ENCODE data around the gene NDUFA11.

Gene NDUFA11

DNA sequence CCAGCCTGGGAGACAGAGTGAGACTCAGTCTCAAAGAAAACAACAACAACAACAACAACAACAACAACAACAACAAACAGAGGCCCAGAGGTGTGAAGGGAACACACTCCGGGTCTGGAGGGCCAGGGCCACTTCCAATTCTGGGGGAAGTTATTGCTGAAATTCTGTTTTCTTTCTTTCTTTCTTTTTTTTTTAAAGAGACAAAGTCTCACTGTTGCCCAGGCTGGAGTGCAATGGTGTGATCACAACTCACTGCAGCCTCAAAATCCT, 7.0 kb upstream of the NDUFA11 start:
- Histone ChIP-seq H3K4me1 (ENCODE audit: control insufficient read depth in 2 of 2, insufficient read depth in 2 of 2, low read length in 2 of 2) (peaks cover 15 to 22% of the 10 kb centered on the region in 2 donors), H3K9me3 (ENCODE audit: control insufficient read depth in 2 of 2, low read length in 2 of 2) (no peaks in the 10 kb centered on the region), H3K27ac (ENCODE audit: low read depth in 2 of 2, low read length in 2 of 2) (no peak overlapping the region), H3K9ac (ENCODE audit: low read depth in 1 of 2, low read length in 2 of 2) (no peak overlapping the region), H3K27me3 (ENCODE audit: control insufficient read depth in 2 of 2, insufficient read depth in 2 of 2, low read length in 2 of 2) (no peaks in the 10 kb centered on the region), H3K4me3 (ENCODE audit: low read length in 2 of 2) (no peak overlapping the region), H3K36me3 (ENCODE audit: control insufficient read depth in 2 of 2, insufficient read depth in 2 of 2, low read length in 2 of 2) (peaks cover 0 to 2% of the 10 kb centered on the region in 2 donors)

DNA sequence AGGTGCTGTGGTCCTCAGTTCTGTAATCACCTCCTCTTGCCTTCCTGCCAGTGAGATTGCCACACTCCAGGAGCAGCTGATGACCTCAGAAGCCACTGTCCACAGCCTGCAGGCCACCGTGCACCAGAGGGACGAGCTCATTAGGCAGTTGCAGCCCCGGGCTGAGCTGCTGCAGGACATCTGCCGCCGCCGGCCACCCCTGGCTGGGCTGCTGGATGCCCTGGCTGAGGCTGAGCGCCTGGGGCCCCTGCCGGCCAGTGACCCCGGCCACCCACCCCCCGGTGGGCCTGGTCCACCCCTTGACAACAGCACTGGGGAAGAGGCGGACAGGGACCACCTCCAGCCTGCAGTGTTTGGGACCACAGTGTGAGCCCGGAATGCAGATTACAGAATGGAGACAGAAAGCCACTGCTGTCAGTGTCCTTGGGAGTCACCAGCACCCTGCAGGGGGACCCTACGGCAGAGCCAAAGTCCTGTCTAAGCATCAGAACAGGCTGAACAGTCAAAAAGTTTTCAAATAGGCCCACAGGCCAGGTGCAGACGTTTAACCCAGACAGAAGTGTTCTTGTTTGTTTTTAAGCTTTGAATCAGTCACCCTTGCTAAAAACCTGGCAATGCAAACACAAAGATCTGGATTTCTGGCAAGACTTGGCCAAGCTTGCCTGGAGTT, 5.3 kb upstream of the NDUFA11 start:
- Histone ChIP-seq H3K4me1 (ENCODE audit: control insufficient read depth in 2 of 2, insufficient read depth in 2 of 2, low read length in 2 of 2) (peaks cover 3 to 8% of the 10 kb centered on the region in 2 donors), H3K36me3 (ENCODE audit: control insufficient read depth in 2 of 2, insufficient read depth in 2 of 2, low read length in 2 of 2) (peaks cover 0 to 2% of the 10 kb centered on the region in 2 donors), H3K9ac (ENCODE audit: low read depth in 1 of 2, low read length in 2 of 2) (no peak overlapping the region), H3K27me3 (ENCODE audit: control insufficient read depth in 2 of 2, insufficient read depth in 2 of 2, low read length in 2 of 2) (no peaks in the 10 kb centered on the region), H3K4me3 (ENCODE audit: low read length in 2 of 2) (no peak overlapping the region), H3K9me3 (ENCODE audit: control insufficient read depth in 2 of 2, low read length in 2 of 2) (no peaks in the 10 kb centered on the region), H3K27ac (ENCODE audit: low read depth in 2 of 2, low read length in 2 of 2) (no peak overlapping the region)

DNA sequence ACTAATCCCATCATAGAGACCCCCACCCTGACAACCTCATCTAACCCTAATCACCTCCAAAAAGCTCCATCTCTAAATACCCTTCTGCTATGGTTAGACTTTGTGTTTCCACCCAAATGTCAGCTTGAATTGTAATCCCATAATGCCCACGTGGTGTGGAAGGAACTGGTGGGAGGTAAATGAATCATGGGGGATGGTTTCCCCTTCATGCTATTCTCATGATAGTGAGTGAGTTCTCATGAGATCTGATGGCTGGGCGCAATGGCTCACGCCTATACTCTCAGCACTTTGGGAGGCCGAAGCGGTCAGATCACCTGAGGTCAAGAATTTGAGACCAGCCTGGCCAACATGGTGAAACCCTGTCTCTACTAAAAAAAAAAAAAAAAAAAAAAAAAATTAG, 3.7 kb upstream of the NDUFA11 start:
- peaks cover 0 to 2% of the 10 kb centered on the region in 2 donors for H3K36me3 ChIP-seq (ENCODE audit: control insufficient read depth in 2 of 2, insufficient read depth in 2 of 2, low read length in 2 of 2)
- H3K9me3 ChIP-seq (ENCODE audit: control insufficient read depth in 2 of 2, low read length in 2 of 2), result no peaks in the 10 kb centered on the region
- H3K4me1 ChIP-seq (ENCODE audit: control insufficient read depth in 2 of 2, insufficient read depth in 2 of 2, low read length in 2 of 2), result peaks cover 13 to 17% of the 10 kb centered on the region in 2 donors
- H3K27me3 ChIP-seq (ENCODE audit: control insufficient read depth in 2 of 2, insufficient read depth in 2 of 2, low read length in 2 of 2), result no peaks in the 10 kb centered on the region
- no peak overlapping the region for H3K27ac ChIP-seq (ENCODE audit: low read depth in 2 of 2, low read length in 2 of 2)
- H3K4me3 ChIP-seq (ENCODE audit: low read length in 2 of 2), result no peak overlapping the region
- no peak overlapping the region for H3K9ac ChIP-seq (ENCODE audit: low read depth in 1 of 2, low read length in 2 of 2)

DNA sequence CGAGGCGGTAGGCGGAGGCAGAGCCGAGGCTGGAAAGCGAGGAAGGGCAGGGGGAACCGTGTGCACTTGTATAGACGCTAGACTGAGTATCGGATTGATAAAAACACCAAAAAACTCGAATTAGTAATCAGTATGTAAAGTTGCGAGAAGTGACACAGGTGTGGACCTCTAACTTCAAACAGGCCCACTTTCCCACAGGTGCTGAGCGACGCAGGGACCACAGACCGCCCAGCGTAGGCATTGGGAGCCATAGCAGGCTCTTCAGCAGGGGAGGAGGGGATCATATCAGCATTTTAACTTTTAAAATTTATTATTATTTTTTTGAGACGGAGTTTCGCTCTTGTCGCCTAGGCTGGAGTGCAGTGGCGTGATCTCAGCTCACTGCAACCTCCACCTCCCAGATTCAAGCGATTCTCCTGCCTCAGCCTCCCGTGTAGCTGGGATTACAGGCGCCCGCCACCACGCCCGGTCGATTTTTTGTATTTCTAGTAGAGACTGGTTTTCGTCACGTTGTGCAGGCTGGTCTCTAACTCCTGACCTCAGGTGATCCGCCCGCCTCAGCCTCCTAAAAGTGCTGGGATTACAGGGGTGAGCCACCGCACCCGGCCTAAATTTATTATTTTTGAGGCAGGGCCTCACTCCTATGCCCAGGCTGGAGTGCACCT, 1.7 kb upstream of the NDUFA11 start:
- Histone ChIP-seq H3K9ac (ENCODE audit: low read depth in 1 of 2, low read length in 2 of 2) (peak overlapping the region; percentile 80 to 92), H3K36me3 (ENCODE audit: control insufficient read depth in 2 of 2, insufficient read depth in 2 of 2, low read length in 2 of 2) (peaks cover 0 to 7% of the 10 kb centered on the region in 2 donors), H3K4me3 (ENCODE audit: low read length in 2 of 2) (peak overlapping the region; percentile 80 to 93), H3K9me3 (ENCODE audit: control insufficient read depth in 2 of 2, low read length in 2 of 2) (no peaks in the 10 kb centered on the region), H3K4me1 (ENCODE audit: control insufficient read depth in 2 of 2, insufficient read depth in 2 of 2, low read length in 2 of 2) (peaks cover 13 to 17% of the 10 kb centered on the region in 2 donors), H3K27ac (ENCODE audit: low read depth in 2 of 2, low read length in 2 of 2) (peak overlapping the region; percentile 48 to 98), H3K27me3 (ENCODE audit: control insufficient read depth in 2 of 2, insufficient read depth in 2 of 2, low read length in 2 of 2) (no peaks in the 10 kb centered on the region)

DNA sequence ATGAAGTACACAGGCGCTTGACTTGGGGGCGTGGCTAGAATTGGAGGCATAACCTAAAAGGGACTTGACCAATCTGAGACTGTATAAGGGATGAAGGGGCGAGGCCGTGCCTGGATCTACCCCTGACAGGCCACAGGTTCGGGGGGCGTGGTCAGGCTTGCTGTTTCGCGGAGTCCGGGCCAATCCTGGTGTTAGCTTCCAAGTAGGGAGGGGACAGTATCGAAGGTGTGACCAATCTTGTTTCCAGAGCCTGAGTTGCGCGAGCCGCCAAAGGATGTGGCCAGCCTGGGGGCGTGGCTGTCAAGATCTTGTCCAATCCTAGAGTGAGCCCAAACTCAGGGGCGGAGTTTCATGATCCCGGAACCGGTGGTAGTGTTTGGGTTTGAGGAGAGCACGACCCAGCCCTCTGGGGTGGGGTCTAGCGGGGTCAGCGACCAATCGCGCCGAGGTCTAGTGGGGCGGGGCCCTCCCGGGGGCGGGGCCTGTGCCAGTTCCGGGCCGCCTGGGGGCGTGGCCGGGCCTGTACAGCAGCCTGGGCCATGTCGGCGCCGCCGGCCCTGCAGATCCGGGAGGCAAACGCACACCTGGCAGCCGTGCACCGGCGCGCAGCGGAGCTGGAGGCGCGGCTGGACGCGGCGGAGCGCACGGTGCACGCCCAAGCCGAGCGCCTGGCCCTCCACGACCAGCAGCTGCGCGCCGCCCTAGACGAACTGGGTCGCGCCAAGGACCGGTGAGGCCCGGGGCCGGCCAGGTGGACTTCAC, 943 bp upstream of the NDUFA11 start, which contains the start of gene VMAC:
Gene VMAC, plus strand, starts transcription at position 521 of the 762 bp plus-strand sequence. Its CDS starts 19 bp downstream, at position 540.
- peaks cover 0 to 9% of the 10 kb centered on the region in 2 donors for H3K36me3 ChIP-seq (ENCODE audit: control insufficient read depth in 2 of 2, insufficient read depth in 2 of 2, low read length in 2 of 2)

DNA sequence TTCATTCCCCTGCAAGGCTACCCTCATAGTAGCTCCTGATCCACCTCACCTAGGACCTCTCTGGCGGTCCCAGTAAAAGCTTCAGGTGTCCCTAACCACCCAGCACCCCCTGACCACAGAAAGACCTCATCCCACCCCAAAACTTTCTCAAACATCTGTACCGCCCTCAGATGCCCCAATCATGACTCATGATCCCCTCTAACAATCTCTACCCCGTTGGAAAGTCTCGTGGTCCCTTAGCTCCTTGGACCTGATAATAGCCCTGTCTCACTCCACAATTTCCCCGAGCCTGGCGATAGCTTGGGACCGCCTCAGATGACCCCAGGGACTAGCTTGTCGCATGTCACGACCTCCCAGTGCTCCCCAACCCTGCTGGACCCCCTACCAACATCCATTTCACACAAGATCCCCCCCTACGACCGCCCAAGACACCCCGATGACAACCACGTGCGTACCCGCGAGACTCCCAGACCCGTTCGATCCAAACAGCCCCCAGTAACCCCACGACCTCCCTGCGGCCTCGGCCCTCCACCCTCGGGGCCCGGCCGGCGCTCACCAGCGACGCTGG, 450 bp downstream of the NDUFA11 start:
- Histone ChIP-seq H3K4me3 (ENCODE audit: low read length in 2 of 2) (peak overlapping the region; percentile 97 to 98), H3K9ac (ENCODE audit: low read depth in 1 of 2, low read length in 2 of 2) (peak overlapping the region; percentile 88 to 95), H3K4me1 (ENCODE audit: control insufficient read depth in 2 of 2, insufficient read depth in 2 of 2, low read length in 2 of 2) (peaks cover 13 to 17% of the 10 kb centered on the region in 2 donors), H3K36me3 (ENCODE audit: control insufficient read depth in 2 of 2, insufficient read depth in 2 of 2, low read length in 2 of 2) (peaks cover 0 to 9% of the 10 kb centered on the region in 2 donors), H3K27ac (ENCODE audit: low read depth in 2 of 2, low read length in 2 of 2) (peak overlapping the region; percentile 96 to 98), H3K9me3 (ENCODE audit: control insufficient read depth in 2 of 2, low read length in 2 of 2) (no peaks in the 10 kb centered on the region), H3K27me3 (ENCODE audit: control insufficient read depth in 2 of 2, insufficient read depth in 2 of 2, low read length in 2 of 2) (no peaks in the 10 kb centered on the region)

More for the DNA sequence above, 943 bp upstream of the NDUFA11 start, which contains the start of gene VMAC:
- Histone ChIP-seq H3K27ac (ENCODE audit: low read depth in 2 of 2, low read length in 2 of 2) (peak within 1 kb of the TSS; percentile 96 to 98), H3K9ac (ENCODE audit: low read depth in 1 of 2, low read length in 2 of 2) (peak within 1 kb of the TSS; percentile 88 to 95), H3K27me3 (ENCODE audit: control insufficient read depth in 2 of 2, insufficient read depth in 2 of 2, low read length in 2 of 2) (no peaks in the 10 kb centered on the region), H3K4me1 (ENCODE audit: control insufficient read depth in 2 of 2, insufficient read depth in 2 of 2, low read length in 2 of 2) (peaks cover 13 to 17% of the 10 kb centered on the region in 2 donors), H3K9me3 (ENCODE audit: control insufficient read depth in 2 of 2, low read length in 2 of 2) (no peaks in the 10 kb centered on the region), H3K4me3 (ENCODE audit: low read length in 2 of 2) (peak within 1 kb of the TSS; percentile 97 to 98)

DNA sequence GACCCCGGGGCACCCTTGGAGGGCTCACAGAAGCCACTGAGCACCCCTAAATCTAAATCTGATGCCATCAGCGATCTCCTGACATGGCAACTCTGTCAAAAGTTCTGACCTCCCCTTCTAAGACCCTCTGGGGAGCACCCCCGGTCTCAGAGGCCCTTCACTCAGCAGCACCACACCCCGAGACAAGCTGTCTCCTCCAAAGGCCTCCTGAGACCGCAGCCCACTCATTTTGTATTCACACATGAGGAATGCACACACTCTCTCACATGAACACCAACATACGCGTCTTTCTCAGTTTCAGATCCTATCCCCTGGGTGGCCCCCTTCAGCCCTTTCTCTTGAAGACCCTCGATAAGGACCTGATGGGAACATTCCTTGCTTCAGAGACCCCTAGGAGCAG, 2.6 kb downstream of the NDUFA11 start:
- Histone ChIP-seq H3K4me1 (ENCODE audit: control insufficient read depth in 2 of 2, insufficient read depth in 2 of 2, low read length in 2 of 2) (peaks cover 13 to 17% of the 10 kb centered on the region in 2 donors), H3K9ac (ENCODE audit: low read depth in 1 of 2, low read length in 2 of 2) (no peak overlapping the region), H3K27me3 (ENCODE audit: control insufficient read depth in 2 of 2, insufficient read depth in 2 of 2, low read length in 2 of 2) (no peaks in the 10 kb centered on the region), H3K9me3 (ENCODE audit: control insufficient read depth in 2 of 2, low read length in 2 of 2) (no peaks in the 10 kb centered on the region), H3K36me3 (ENCODE audit: control insufficient read depth in 2 of 2, insufficient read depth in 2 of 2, low read length in 2 of 2) (peaks cover 6 to 13% of the 10 kb centered on the region in 2 donors), H3K4me3 (ENCODE audit: low read length in 2 of 2) (no peak overlapping the region), H3K27ac (ENCODE audit: low read depth in 2 of 2, low read length in 2 of 2) (no peak overlapping the region)

DNA sequence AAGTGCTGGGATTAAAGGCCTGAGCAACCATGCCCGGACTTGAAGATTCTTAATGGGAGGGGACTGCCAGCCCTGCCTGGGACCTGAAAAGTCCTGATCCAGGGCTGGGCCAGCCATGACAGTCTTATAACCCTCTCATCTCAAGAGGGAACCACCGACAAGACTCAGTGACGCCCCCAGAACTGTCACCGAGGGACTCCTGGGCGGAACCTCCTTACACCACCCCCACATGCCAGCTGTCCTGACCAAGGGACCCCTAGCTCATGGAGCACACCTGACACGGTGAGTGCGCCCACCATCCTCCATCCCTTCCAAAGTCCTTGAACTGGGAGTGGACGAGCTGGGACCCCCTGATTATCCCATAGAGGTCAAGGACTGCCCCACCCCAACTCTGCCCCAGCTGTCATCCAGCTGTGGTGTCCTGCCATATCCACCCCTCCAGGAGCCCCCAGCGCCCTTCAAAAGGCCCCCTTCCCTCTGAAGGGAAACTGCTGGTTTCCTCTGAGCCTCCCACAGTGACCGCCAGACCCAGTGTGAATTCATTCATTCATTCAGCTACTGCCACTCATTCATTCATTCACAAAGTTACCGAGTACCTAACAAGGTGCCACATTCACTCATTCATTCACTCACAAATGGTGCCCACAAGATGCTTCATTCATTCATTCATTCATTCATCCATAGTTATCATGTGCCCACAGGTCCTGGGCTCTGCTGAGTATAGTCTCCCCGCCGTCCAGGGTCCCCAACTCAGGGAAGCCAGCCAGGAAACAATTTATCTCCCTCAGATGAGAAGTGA, 3.7 kb downstream of the NDUFA11 start:
- peaks cover 10% of the 10 kb centered on the region in 2 donors for H3K4me1 ChIP-seq (ENCODE audit: control insufficient read depth in 2 of 2, insufficient read depth in 2 of 2, low read length in 2 of 2)
- no peaks in the 10 kb centered on the region for H3K9me3 ChIP-seq (ENCODE audit: control insufficient read depth in 2 of 2, low read length in 2 of 2)
- no peaks in the 10 kb centered on the region for H3K27me3 ChIP-seq (ENCODE audit: control insufficient read depth in 2 of 2, insufficient read depth in 2 of 2, low read length in 2 of 2)
- no peak overlapping the region for H3K9ac ChIP-seq (ENCODE audit: low read depth in 1 of 2, low read length in 2 of 2)
- no peak overlapping the region for H3K4me3 ChIP-seq (ENCODE audit: low read length in 2 of 2)
- peaks cover 9 to 22% of the 10 kb centered on the region in 2 donors for H3K36me3 ChIP-seq (ENCODE audit: control insufficient read depth in 2 of 2, insufficient read depth in 2 of 2, low read length in 2 of 2)
- H3K27ac ChIP-seq (ENCODE audit: low read depth in 2 of 2, low read length in 2 of 2), result no peak overlapping the region

DNA sequence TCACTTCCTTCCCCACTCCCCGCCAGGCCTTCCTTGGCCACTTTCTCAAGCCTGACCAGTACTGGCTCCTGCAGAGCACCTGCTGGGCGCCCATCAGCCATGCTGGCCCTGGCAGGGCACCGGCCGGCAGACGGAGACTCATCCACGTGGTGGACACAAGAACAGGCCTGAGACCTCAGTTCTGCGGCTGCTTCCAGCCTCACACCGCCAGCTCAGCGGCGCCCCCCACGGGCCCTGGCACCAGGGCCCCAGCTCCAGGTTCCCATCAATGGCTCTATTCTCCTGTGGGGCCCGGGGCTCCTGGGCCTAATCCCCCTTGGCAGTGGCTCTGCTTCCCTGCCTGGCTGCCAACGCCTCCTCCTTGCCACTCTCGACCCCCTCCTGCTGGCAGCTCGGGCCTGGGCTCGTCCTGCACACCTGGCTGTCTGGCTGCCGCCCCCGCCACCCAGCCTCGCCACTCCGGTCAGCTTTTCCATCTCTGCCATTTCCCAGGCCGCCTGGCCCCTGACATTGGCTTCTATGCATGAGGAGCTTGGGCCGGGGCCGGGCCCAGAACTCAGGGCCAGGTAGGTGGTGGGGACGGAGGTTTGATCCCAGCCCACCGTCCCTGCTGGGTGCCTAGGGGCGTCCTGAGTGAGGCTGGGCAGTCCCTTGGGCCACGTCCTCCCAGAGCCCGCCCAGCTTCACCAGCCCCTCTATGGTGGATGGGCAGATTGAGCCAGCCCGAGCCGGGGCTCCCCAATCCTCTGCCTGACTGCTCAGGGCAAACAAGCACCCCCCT, 6.2 kb downstream of the NDUFA11 start:
- Histone ChIP-seq H3K4me3 (ENCODE audit: low read length in 2 of 2) (no peak overlapping the region), H3K27ac (ENCODE audit: low read depth in 2 of 2, low read length in 2 of 2) (no peak overlapping the region), H3K27me3 (ENCODE audit: control insufficient read depth in 2 of 2, insufficient read depth in 2 of 2, low read length in 2 of 2) (peaks cover under 1 to 2% of the 10 kb centered on the region in 2 donors), H3K4me1 (ENCODE audit: control insufficient read depth in 2 of 2, insufficient read depth in 2 of 2, low read length in 2 of 2) (peaks cover under 1 to 1% of the 10 kb centered on the region in 2 donors), H3K9ac (ENCODE audit: low read depth in 1 of 2, low read length in 2 of 2) (no peak overlapping the region), H3K9me3 (ENCODE audit: control insufficient read depth in 2 of 2, low read length in 2 of 2) (no peaks in the 10 kb centered on the region), H3K36me3 (ENCODE audit: control insufficient read depth in 2 of 2, insufficient read depth in 2 of 2, low read length in 2 of 2) (peaks cover 9 to 22% of the 10 kb centered on the region in 2 donors)

All from mucosa of rectum (tissue), 2 donors.